Activated CD4-positive, alpha-beta T cell treated with anti-CD3 and anti-CD28 coated beads, Interleukin-2, Interleukin-4, amounts not matched to agents 100 ng/mL and 50 ng/mL, durations not matched to agents 16 hours and 8 hours (primary cell): ENCODE data around the gene CCDC40.
"Not testable (repeated sequence)": the region's sequence is repeated elsewhere in the genome, so short reads cannot be mapped to it uniquely, and the experiment has no call there.

ENCODE experiments used
- DNase-seq: peaks from one replicate; pipeline ENCODE4 v3.0.0-alpha.2; 2020; ENCODE audit warnings: low spot score

Gene CCDC40

DNA sequence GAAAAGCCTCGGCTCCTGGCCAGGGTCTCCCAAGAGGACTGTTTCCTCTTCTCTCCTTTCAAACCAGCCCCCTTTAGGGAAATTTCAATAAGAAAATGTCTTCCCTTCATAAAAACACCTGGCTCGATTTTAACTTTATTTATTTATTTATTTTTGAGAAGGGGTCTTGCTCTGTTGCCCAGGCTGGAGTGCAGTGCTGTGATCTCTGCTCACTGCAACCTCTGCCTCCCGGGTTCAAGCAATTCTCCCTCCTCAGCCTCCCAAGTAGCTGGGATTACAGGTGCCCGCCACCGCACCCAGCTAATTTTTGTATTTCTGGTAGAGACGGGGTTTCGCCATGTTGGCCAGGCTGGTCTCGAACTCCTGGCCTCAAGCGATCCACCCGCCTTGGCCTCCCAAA lies 10.3 kb downstream of the CCDC40 start:
- not testable (repeated sequence) for DNase-seq

DNA sequence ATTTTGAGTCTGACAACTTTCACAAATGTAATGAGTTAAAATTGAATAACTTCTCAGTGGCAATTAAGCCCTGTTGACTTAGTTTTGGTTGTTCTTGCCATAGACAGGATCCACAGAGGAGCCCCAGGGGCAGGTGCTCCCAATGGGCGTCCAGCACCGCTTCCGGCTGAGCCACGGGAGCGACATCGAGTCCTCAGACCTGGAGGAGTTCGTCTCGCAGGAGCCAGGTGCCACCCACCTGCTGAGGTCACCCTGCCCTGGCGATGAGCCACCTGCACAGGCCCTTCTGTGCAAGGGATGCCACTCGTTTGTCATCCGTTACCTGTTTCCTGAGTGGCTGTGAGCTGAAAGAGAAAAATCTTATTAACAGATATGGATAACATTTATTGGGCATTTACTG lies 10.7 kb downstream of the CCDC40 start:
- DNase-seq = no peak

DNA sequence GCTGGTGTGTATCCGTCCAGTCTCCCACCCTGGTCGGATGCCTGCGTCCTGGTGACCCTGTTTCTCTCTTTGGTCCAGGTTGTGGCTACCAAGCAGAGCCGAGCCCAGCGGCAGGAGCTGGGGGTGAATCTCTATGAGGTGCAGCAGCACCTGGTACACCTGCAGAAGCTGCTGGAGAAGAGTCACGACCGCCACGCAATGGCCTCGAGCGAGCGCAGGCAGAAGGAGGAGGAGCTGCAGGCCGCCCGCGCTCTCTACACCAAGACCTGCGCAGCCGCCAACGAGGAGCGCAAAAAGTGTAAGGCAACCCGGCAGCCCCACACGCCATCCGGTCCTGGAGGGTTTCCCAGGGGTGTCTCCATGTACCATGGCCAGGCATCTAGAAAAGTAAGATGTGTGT lies 13.5 kb downstream of the CCDC40 start:
- DNase-seq = no peak

DNA sequence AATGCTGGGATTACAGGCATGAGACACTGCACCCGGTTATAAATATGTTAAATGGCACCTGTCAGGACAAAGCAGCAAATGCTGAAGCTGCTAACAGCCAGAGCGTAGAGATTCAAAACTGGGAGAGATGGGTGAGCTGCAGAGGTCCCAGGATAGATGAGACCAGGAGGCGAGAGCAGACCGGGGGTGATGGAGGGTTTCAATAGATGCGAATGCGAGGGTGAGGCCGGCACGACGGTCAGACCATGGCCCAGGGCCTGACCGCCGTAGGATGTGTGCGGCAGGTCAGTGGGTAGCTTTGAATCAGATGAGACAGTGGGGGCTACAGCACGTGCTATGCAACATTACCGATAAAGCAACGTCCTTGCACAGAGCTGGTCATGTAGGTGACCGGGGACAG lies 14.3 kb downstream of the CCDC40 start:
- no peak for DNase-seq

DNA sequence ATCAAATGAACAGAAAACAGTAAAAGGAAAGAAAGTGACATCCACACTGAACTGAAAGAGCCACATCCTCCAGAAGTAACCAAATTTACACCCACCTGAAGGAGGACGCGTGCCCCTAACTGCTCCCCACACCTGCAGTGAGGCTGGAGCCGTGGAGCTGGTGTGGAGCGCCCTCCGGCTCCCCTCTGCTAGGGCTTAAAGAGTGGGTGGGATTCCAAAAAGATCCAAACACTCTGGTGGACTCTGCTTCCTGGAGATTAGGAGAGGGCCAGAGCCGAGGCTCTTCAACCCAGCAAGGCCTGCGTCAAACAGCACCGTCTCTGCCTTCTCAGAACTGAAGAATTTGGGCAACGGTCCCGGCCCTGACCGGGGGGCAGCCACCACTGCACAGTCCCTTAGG lies 15.2 kb downstream of the CCDC40 start:
- no peak for DNase-seq

DNA sequence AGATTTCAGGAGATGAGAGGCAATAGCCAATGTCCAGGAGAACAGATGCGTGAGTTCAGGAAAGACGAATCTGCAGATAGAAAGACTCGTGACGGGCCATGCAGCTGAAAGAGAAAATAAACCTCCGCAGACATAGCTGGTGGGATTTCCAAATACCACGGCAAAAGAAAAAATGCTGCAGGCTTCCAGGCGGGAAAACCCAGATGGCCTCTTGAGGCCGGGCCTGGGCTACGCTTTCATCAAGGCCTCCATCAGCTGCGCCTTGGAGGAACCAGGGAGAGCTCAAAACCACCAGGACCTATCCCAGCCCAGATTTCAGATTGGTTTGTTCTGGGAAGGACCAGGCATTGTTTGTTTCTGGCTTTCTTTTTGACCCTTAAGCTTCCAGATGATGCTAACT lies 16.7 kb downstream of the CCDC40 start:
- DNase-seq = no peak

DNA sequence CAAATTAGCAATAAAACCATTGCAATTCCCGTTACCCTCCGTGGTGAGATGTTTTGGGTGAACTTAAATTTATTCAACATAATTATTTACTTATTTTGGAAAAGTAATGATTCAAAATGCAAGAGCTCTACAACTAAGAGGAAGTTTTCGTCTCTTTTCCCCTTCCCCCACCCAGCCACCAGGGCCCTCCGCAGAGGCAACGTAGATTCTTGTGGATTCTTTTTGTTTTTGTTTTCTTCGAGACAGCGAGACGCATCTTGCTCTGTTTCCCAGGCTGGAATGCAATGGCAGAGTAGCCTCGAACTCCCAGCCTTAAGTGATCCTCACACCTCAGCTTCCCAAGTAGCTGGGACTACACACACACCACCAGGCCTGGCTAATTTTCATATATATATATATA lies 19.2 kb downstream of the CCDC40 start:
- DNase-seq = no peak

DNA sequence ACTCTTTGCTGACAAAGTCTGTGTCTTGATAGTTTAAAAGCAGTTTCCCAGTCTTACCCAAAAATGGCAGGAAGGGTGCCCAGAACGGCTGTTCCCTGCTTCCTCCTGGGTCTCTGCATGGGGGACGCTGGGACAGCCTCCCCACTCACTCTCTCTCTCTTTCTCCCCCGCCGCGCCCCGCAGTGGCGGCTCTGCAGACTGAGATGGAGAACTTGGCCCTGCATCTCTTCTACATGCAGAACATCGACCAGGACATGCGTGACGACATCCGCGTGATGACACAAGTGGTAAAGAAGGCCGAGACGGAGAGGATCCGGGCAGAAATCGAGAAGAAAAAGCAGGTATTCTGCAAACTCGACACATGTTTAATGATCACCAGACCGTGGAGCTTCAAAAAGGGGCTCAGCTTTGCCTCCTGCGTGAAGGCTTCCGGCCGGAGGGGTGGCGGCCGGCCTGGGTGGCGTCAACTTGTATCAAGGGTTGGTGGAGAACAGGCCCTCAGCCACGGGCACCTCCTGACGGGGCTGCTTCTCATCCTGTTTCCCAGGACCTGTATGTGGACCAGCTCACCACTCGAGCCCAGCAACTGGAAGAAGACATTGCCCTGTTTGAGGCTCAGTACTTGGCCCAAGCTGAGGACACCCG lies 22.0 kb downstream of the CCDC40 start:
- no peak for DNase-seq

DNA sequence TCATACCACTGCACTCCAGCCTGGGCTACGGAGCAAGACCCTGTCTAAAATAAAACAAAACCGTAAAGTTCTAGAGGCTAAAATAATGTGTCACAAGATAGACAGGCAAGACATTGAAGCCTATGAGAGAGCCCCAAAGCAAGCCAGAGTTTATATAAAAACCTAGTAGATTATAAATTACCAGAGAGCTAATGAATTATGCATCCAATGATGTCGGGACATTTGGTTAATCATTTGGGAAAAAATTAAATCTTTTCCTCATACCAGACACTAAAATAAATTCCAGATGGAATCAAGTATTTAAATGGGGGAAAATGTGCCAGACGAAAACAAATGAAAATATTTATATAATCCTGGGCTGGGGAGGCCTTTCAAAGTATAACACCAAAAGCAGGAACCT lies 24.2 kb downstream of the CCDC40 start:
- no peak for DNase-seq

DNA sequence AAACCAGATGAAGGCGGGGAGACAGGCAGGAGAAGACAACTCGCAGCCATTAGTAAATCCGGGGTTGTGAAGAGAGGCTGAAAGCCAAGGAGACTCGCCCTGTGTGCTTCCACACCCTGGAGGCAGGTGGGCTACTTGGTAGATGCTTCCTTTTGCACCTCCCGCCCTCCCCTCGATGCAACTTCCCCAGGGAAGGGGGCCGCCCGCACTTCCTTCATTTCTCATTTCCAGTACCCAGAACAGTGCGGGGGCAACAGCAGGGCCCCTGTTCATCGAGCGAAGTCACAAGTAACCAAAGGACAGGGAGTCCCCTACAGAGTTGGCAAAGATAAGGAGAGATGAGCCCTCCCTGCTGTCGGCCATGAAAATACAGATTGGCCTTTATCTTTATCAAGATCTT lies 25.0 kb downstream of the CCDC40 start:
- DNase-seq = no peak

DNA sequence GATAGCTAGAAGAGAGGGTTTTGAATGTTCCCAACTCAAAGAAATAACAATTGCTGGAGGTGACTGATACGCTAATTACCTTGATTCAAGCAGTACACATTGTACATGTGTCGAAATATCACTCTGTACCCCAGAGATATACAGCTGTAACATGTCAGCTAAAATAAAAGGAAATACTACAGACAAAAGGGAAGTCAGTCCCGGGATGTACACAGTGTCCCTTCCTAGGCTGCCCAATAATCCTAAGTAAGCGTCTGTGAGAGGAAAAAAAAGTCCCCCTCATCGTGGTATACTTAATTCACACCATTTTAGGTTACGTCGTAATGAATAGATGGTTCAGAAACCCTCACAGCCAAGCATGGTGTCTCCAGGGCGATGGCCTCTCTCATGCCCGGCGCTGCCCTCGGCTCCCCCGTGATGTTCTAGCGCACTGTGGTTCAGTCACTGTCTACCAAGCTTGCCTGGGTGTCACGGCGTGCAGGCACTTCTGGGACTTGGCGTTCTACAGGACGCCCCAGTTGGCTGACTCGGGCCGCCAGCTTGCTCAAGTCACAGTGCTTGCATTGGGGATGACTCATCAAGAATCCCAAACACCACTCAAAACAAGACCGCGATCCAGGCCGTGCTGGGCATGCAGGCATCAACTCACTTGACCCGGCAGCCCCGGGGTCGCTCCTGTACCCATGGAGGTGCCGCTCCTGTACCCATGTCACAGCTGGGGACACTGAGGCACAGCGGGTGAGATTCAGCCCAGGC lies 27.6 kb downstream of the CCDC40 start:
- DNase-seq = no peak

DNA sequence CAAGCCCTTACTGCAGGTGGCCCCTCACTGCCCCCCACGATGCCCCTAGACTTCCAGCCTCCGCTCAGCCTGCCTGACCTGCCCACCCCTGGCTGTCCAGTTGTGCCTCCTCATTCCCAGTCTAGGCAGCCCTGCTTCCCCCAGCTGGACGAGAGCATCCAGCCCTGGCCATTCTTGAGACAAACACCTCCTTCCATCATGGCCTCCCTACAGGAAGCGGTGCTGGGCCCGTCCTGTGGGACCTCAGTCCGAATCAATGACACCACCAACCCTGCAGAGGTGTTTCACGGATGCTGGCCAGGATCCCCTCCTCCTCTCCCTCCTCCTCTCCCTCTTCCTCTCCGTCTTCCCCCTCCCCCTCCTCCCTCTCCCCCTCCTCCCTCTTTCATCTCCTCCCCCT lies 28.3 kb downstream of the CCDC40 start:
- no peak for DNase-seq

DNA sequence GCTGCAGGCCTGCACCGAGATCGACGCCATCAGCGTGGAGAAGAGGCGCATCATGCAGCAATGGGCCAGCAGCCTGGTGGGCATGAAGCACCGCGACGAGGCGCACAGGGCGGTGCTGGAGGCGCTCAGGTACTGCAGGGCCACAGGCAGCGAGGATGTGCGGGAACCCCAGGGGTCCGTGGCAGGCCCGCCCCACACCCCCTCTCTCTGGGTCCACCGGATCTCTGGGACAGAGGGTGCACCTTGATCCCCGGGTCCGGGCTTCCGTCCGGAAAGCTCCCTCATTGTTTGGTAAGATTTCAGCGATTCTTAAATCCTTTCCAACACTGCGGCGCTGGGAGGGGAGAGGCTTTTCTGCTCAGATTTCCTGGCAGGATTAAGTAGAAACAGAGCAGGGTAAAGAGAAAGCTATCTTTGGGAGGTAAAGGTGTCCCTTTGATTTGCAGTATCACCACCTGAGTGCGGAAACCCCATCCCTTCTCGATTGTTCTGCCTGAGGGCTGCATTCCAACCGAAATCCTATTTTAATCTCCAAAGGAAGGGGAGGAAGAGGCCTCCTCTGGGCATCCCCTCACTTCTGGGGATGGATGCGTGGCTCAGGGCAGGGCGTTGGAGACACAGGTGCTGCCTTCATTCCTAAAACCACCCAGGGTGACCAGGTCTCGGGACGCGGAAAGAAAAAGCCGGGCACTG lies 29.2 kb downstream of the CCDC40 start:
- DNase-seq = no peak

DNA sequence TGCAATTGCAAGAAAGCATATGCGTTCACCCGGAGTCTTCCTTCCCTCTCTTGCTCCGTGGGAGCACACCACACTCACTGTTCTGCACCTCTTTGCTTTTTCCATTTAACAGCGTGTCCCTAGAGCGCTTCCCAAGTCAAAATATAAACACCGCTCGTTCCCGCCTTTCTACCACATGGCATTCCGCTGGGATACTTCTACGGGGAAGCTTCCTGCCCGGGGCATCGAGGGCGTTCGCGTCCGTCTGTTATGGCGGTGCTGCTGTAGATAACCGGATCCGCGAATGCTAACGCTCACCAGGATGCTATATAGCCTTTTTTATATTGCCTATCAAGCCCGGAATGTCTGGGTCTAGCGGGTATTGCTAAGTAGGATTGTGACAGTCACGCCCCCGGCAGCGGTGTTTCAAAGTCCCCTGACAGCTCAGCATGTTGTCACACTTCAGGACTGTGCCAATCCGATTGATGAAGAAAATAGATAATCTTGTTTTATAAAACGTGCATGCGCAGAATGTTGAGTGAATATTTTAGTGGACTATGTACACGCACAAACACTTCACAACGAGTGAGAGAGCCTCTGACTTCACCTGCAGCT lies 31.0 kb downstream of the CCDC40 start:
- DNase-seq = no peak

DNA sequence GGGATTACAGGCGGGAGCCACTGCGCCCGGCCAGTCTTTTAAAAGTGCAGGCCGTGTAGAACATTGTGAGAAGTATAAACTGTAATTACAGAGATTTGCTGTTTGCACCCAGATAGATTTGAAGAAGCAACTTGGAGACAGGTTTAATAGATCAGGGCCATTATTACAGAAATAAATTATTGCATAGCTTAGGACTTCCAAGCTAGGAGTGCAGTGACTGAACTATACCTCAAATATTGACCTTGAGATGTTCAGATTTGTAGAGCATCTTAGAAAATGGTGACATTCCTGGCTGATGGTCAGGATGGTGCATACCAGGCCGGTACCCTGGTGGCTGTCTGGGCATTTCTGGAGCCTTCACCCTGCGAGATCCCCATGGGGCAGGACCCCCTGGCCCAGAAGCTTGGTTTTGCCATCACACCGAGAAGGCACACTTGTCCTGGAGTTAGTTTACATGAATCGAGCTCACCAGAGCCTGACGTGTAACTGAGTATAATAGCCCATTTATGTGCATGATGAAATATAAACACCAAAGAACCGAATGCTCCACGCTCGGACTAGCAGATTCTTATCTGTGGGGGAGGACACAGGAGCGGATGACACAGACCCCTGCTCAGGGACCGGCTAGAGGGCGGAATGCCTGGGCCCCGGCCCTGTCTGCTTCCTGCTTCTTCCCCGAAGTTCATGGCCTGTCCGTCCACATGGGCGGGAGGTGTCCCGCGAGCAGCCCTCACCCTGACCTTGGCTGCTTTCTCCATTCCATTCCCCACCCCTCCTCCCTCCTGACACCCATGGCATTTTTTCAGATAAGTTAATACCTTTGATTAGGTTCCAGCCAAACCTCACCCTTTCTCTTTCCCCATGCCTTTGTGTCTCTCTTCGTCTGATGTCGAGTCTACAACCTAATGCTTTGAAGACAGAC lies 32.1 kb downstream of the CCDC40 start:
- no peak for DNase-seq

DNA sequence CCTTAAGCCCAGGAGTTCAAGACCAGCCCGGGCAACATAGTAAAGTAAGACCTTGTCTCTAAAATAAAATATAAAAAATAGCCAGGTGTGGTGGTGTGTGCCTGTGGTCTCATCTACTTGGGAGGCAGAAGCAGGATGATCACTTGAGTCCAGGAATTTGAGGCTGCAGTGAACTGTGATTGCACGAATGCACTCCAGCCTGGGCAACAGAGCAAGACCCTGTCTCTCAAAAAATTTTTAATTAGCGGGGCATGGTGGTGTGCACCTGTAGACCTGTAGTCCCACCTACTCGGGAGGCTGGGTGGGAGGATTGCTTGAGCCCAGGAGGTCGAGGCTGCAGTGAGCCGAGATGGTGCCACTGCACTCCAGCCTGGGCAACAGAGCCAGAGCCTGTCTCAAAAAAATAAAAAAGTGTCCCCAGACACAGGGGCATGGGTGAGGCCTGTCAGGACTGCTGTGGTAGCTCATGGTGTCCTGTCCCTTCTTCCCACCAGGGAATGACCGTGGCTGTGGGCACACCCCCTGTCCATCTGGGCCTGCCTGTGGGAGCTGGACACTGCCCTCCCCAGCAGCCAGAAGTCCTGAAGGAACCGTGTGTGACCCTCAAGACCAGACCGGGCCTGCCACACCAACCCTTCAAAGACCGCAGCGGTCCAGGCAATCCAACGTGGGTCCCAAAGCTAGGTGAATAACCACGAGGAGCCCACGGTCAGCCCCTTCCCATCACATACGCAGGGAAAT lies 34.1 kb downstream of the CCDC40 start:
- no peak for DNase-seq

DNA sequence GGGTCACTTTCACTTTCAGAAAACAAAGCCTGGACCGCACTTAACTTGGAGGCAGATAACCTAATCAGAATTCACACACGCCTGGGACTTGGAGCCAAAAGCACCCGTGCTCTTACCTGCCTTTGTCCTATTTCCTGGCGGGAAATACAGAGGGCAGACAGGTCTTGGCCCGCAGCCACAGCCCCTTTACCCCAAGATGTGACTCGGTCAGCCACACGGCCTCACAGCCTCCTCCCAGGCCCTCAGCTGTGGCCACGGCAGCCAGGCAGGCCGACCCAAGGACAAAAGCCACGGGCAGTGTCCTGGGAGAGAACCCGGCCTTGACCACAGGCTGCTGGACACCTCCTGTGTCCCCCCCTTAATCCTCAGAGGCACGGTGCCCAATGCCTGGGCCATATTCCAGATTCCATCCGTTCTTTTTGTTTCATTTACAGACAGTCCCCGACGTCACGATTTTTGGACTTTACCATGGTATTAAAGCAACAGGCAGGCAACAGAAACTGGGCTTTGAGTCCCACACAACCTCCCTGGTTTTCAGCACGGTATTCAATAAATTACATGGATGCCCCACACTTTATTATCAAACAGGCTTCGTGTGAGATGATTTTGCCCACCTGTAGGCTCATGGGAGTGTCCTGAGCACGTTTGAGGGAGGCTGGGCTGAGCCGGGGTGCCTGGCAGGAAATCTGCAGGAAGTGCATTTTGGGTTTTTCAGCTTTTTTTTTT lies 34.8 kb downstream of the CCDC40 start:
- DNase-seq = no peak

DNA sequence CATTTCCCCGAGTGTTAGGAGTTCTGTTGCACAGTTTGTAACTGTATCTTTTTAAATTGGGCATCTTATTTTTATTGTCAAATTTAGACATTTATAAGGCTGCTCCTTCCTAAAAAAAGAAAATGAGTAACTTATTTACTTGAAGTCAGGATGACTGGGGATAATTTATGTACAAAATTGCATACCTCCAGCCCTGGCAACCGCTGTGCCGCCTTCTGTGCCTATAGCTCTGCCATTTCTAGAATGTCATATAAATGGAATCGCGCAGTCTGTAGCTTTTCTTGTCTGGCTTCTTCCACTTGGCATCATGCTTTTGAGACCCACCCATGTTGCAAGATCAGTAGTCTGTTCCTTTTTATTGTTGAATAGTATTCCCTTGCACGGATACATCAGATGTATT lies 36.0 kb downstream of the CCDC40 start:
- DNase-seq = no peak

DNA sequence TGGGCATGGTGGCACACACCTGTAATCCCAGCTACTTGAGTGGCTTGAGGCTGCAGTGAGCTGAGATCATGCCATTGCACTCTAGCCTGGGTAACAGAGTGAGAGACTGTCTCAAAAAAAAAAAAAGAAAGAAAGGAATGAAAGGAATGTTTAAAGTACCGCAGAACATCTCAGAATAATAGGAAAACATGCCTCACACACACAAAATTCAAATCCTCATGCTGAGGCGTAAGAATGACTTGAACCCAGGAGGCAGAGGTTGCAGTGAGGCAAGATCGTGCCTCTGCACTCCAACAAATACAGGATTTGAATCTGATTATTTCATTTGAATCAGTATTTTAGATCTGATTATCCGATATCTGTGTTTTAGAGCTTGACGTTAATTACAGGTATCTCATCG lies 43.6 kb downstream of the CCDC40 start:
- no peak for DNase-seq

DNA sequence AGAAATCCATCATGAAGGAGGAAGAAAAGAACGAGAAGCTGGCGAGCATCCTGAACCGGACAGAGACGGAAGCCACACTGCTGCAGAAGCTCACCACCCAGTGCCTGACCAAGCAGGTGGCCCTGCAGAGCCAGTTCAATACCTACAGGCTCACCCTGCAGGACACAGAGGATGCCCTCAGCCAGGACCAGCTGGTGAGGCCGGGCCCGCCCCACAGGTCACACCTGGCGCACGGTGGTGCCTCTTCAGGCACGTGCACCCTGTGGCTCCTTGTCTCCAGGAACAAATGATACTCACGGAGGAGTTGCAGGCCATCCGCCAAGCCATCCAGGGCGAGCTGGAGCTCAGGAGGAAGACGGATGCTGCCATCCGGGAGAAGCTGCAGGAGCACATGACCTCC lies 45.2 kb downstream of the CCDC40 start:
- DNase-seq = no peak
